NCI-H146 treated with DMSO at 0.1 percent for 48 hours (cell line): ENCODE data around the gene EEF1G.
A peak's percentile ranks its signal among the peaks of the same experiment; 100 is the strongest.
"Not testable (repeated sequence)": the region's sequence is repeated elsewhere in the genome, so short reads cannot be mapped to it uniquely, and the experiment has no call there.

Source experiments
- DNase-seq: peaks from one replicate; lab custom pipeline; 2025; ENCODE audit not compliant: unreplicated experiment; lab: John Stamatoyannopoulos, UW

EEF1G gene, protein sequence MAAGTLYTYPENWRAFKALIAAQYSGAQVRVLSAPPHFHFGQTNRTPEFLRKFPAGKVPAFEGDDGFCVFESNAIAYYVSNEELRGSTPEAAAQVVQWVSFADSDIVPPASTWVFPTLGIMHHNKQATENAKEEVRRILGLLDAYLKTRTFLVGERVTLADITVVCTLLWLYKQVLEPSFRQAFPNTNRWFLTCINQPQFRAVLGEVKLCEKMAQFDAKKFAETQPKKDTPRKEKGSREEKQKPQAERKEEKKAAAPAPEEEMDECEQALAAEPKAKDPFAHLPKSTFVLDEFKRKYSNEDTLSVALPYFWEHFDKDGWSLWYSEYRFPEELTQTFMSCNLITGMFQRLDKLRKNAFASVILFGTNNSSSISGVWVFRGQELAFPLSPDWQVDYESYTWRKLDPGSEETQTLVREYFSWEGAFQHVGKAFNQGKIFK

DNA sequence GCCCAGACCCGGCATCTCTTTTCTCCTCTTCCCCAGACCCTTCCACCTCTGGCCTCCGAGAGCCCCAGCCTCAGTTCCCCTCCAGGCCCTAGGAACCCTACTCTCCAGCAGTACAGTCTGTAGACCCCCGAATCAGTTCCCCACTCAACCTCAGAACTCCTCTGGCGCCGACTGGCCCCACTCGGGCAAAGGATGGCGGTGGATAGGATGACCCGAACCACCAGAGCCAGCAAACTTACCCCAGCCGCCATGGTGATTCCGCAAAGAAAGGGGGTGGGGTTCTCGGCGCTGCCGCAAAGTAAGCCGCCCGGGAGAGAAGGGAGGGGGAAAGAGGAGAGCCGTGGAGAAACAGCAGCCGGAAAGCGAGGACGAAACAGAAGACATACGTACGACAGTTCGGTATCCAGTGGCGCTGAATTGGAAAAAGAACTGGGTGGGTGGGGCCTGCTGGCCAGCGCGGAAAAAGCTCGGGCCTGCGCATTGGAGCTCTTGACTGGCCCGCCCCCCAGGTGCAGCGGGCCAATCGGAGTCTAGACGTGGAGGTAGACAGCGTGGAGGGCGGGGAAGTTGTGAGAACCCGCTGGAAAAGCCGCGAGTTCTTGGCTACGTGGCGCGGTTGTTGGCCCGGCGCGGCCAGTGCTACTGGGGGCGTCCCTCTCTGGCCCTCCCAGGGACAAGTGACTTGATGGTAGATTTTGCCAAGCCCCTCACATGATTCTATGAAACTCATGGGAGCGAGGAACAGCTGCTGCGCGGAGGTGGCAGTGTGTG, at the start of gene EEF1G:
EEF1G (minus strand) TSS at position 300 of the 771 bp plus-strand sequence; CDS start at position 251, 49 bp downstream.
- peak; percentile 99 for DNase-seq

DNA sequence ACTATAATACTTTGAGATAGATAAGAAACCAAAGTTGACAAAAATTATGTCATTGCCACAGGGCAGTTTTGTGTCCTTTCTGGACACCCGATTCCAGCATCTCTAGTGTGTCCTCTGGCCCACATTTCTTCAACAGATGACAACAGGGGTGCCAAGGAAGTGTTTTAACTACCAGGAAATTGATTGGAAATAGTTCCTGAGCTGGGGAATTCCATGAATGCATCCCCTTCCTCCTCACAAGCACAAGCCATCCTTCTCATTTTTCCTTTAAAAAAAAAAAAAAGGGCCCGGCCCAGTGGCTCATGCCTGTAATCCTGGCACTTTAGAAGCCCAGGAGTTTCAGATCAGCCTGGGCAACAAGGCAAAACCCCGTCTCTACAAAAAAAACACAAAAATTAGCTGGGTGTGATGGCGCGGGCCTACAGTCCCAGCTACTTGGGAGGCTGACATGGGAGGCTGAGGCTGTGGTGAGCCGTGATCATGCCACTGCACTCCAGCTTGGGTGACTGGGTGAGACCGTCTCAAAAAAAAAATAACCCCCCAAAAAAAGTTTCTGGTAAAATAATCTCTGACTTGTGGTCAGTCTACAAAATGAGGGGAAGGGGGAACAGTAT, 48.9 kb upstream of the EEF1G start:
- DNase-seq, result no peak

DNA sequence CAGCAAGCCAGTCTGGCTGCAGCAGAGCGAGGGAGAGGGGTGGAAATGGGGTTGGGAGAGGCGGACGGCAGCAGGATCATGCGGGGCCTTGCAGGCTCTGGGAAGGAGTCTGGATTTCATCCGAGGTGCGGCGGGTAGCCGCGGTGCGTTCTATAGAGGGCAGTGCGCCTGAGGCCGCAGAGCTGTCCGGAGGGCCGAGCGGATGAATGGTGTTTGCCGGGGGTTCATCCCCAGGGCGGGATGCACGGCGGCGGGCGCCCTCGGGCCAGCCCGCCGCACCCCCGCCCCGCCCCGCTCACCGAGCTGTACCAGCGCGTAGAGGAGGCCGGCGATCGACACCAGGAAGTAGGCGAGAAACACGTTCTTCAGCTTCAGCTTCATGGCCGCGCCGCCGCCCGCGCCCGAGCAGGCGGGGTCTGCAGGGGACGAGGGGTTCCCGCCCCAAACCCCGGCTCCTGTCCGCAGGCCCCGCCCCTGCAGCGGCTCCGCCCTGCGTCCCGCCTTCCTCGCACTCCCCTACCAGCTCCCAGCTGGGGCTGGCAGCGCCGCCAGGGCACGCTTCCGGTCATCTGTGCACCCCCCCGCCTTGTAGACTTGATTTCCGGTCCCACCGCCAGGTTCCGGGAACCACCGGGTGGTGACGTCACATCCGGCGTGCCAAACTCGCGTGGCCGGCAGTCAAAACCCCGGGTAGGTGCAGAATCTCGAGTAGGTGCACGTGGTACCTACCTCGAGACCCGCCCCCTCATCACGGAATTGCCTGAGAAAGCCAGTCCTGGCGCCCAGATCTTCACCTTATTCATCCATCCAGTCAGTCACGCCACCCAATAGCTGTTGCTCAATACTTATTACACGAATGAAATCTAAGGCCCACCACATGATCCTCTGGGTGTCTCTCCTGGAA, 48.1 kb upstream of the EEF1G start, which contains the start of gene B3GAT3:
B3GAT3 (minus strand) TSS at position 420 of the 904 bp plus-strand sequence; CDS start at position 381, 39 bp downstream.
- DNase-seq, result peak; percentile 94

DNA sequence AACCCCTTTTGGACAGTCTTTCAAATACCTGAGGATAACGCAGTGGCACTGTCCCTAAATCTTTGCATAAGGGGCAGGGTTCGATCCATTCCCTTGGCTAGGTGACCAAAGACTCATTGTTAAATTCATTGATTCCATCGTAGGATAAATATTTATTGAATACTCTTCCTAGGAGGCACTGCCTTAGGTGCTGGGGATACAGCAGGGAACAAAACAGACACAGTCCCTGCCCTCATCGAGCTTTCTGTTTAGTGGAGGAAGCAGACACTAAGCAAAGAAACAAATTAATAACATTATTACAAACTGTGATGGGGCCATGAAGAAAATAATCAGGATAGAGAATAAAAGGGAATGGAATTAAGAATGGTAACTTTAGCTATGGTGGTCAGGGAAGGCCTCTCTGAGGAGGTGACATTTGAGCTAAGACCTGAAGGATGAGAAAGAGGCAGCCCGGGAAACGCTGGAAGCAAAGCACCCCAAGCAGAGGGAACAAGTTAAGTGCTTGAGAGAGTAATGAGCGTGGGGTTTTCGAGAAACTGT, 47.4 kb upstream of the EEF1G start:
- DNase-seq, result no peak

DNA sequence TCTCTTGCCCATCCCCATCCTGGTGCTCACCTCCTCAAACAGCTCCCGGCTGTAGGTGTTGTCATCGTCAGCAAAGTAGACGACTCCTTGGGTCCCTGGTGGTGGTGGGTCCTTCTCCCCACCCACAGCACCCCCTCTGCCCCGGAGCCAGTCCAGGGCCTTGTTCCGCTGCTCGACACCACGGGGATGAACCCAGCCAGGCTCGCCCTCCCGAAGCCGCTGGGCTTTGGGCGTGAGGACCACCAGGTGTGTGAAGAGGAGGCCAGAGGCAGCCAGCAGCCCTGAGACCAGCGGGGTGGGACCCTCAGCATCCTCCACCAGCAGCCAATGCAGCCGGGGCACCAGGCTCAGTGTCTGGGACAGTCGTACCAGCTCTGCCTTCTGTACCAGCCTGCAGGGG, 43.3 kb upstream of the EEF1G start:
- DNase-seq, result not testable (repeated sequence)

DNA sequence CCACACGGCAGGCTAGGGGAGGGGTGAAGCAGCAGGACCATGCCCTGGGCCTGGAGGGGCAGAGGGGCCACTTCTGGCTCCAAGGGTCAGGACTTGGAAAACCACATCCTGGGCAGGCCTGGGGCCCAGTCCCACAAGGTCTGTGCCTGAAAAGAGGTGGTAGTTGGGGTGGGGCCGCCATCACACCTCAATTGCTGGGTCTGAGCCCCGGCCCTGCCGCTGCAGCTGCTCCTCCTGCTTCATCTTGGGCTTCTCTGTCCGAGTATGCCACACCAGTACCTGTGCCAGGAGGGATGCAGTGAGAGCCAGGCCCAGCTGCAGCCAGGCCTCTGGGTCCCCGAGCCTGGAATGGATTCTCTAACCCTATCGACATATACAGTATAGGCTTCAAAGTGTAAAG, 41.8 kb upstream of the EEF1G start:
- DNase-seq, result no peak

DNA sequence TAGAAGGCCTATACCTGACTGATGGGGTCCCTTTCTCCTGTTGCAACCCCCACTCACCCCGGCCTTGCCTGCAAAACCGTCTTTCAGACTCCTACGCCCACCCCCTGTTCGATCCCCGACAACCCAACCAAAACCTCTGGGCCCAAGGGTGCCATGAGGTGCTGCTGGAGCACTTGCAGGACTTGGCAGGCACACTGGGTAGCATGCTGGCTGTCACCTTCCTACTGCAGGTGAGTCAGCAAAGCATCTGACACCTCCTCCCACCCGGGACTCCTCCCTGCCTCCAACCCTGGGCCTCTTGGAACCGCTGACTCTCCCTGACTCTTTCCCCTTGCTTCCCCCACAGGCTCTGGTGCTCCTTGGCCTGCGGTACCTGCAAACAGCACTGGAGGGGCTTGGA, 40.6 kb upstream of the EEF1G start:
- no peak for DNase-seq

DNA sequence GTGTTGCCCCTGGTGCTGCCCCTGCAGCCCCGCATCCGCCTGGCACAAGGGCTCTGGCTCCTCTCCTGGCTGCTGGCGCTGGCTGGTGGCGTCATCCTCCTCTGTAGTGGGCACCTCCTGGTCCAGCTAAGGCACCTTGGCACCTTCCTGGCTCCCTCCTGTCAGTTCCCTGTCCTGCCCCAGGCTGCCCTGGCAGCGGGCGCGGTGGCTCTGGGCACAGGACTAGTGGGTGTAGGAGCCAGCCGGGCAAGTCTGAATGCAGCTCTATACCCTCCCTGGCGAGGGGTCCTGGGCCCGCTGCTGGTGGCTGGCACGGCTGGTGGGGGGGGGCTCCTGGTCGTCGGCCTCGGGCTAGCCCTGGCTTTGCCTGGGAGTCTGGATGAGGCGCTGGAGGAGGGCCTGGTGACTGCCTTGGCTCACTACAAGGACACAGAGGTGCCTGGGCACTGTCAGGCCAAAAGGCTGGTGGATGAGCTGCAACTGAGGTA, 39.6 kb upstream of the EEF1G start:
- no peak for DNase-seq

DNA sequence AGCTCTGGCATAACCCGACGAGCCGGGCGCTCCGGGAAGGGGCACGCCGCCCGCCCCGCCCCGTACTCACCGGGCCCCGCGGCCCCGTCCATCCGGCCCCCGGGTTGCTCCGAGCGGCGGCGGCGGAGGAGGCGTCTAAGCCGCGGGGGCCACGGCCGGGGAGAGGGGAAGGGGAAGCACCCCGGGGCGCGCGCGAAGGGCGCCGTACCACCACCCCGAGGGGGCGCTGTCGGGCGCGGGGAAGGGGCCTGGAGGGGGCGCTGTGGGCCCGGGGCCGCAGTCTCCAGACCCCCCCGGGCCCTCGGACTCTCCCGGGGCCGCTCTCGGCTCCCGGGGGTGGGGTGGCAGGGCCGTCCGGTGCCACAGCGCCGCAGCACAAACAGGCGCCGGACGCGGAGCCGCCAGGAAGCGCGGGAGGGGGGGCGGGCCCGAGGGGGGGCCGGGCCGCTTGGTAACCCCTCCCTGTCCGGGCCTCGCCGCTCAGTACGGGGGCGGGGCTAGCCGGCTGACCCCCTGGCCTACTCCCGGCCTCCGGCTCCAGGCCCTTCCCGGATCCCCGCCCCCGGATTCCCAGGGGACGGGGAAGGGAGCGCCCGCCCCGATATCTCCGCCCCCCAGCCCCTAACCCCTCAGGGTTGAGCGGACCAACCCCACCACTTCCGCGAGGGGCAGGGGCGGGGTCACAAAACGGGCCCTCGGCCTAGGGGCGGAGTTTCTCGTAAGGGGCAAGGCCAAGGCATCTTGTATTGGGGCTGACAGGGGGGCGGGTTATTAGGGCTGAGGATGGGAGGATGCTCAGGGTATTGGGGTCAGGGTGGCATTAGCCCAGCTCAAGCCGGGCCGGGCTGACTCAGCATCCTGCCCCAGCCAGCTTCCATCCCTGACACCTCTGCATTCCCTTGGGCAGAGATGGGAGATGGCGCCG, 38.9 kb upstream of the EEF1G start, which contains the start of the genes EML3 and ROM1:
EML3 (minus strand) TSS at position 410 of the 925 bp plus-strand sequence; CDS start at position 92, 318 bp downstream.
ROM1 (plus strand) TSS at position 892 of the 925 bp plus-strand sequence; CDS start at position 917, 25 bp downstream.
- DNase-seq, result peak; percentile 70

DNA sequence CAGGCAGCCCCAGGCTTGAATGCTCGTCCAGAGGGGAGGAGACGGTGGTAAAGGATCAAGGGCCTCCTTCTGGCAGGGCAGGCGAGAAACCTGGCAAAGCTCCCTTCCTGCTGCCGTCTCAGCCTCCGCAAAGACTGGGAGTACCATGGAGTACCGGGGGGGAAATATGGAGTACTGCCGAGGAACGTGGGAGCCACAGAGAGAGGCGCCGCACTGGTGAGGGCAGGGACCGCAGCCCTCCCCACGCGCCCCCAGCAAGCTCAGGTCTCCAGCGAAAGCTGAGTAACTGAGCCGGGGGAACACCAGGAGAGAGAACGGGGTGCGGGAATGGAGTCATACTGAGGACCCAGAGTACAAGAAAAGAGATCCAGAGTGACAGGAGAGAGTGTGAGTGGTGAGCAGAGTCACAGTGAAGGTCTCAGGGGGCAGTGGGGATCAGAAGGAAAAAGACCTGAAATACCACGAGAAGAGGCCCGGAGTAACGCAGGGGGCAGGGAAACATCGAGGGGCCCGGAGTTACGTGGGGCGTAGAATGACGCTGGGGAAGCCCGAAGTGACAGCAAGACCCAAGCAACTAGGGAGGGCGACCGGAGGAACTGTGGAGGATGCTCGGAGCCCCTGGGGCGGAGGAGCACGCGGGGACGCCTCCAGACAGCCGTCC, 38.1 kb upstream of the EEF1G start:
- DNase-seq, result peak; percentile 16

DNA sequence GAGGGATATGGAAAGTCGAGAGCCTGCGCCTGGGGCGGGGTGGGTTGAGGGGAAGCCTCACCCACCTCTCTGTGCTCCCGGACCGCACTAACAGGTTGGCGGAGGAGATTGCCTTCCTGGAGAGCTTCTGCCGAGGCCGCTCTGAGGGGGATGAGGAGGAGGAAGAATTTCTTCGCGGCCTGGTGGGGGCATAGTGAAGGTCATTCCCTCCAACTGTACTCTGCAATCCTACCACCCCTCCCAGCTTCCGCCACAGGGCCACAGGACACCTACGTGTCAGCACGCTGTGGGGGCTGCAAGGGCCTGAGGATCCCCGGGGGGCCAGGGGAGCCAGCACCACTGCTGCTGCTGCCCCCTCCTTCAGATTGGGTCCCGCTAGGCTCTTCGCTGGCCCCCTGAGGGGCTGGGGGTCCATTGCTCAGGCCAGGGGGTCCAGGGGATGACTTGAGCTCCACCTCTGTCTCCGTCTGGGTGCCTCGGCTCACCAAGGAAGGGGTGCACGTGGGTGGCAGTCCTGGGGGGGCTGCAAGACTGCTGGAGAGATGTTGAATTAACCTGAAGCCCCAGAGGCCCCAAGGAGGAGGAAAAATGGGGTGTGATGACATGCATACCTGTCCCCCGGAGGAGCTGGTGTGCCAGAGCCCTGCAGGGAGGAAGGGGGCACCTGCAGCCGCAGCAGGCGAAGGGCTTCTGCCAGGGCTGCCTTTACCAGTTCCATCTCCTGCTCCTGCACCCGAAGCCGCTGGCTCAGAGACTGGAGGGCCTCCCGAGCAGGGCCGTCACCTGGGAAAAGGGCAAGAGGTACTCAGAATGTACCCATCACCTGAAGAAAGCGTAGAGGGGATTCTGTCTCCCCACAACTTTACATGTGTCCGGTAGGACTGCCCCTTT, 37.4 kb upstream of the EEF1G start:
- DNase-seq, result no peak

DNA sequence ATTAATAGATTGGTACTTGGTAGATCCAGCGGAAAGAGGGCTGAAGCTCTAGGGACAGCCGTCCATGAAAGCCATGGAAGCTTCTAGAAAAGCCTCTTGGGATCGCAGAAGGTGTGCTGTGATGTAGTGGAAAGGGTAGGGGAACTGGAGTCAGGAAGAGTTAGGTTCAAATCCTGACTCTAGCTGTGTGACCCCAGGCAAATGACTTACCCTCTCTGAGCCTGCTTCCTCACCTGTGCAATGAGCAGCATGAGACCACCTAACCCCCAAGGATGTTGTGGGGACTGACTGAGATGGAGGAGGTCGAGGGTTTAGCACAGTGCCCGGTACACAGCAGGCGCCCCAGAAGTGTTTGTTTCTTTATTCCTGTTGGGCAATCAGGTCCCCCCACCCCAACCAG, 36.7 kb upstream of the EEF1G start:
- DNase-seq, result no peak

DNA sequence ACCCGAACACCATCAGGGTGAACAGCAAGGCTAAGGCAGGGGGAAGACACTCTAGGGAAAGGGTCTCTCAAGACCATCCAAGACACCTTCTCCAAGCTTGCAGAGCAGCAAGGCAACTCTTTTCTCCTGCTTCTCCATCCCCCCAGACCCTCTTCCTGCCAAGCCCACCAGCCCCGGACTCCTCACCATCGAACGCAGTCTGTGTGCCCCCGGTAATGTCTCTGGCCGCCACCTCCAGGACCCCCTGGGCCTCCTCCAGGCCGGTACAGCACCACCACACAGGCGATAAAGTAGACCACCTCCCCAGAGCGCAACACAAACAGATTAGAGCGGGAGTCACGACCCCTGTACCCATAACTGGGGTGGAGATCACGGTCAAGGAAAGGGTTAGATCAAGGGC, 35.1 kb upstream of the EEF1G start:
- DNase-seq, result no peak

DNA sequence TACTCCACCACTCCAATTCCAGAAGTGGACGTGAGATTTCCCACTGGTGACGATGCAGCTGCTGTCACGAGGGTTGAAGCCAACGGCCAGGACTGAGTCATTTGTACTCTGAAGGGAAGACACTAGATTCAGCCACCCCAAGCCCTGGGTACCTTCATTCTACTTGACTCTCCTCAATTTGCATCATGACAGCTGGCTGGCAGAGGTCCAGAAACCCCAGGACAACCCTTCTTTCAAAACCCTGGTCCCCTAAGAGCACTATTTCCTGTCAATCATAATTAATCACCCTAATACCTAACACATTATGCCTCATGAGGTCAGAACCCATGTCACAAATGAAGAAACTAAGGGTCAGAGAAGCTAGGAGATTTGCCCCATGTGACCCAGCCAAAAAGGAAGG, 34.0 kb upstream of the EEF1G start:
- DNase-seq, result no peak

DNA sequence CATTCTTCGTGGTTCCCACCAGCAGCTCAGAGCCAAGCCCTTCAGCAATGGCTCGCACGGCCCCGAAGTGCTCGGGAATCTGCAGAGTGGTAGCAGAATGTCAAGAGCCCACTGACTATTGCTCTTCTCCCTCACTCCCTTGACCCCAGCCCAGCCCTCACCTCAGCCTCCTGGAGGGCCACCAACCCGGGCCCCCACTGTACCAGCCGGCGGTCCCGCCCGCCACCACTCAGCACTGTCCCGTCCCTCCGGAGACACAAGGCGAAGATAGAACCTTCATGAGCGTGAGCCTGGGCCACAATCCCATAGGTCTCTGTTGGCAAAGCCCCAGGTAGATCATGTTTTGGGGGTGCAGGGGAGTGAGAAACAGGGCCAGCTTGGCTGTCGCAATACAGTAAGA, 32.2 kb upstream of the EEF1G start:
- DNase-seq, result no peak

DNA sequence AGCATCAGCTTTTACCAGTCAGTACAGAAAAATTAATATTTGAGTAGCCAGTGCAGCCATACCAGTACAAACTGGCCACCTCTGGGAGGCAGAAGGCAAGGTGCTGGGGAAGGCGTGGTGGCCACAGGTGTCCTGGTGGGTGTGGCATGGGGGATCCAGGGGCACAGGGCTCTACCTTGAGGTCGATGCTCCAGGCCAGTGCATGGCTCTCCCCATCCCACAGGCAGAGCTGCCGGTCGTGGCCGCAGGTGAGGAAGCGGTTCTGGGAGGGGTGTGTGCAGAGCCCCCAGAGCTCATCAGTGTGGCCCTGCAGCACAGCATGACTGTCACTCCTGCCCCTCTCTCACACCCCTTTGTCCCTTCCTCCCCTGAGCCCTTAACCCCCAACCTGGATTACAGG, 31.8 kb upstream of the EEF1G start:
- no peak for DNase-seq

DNA sequence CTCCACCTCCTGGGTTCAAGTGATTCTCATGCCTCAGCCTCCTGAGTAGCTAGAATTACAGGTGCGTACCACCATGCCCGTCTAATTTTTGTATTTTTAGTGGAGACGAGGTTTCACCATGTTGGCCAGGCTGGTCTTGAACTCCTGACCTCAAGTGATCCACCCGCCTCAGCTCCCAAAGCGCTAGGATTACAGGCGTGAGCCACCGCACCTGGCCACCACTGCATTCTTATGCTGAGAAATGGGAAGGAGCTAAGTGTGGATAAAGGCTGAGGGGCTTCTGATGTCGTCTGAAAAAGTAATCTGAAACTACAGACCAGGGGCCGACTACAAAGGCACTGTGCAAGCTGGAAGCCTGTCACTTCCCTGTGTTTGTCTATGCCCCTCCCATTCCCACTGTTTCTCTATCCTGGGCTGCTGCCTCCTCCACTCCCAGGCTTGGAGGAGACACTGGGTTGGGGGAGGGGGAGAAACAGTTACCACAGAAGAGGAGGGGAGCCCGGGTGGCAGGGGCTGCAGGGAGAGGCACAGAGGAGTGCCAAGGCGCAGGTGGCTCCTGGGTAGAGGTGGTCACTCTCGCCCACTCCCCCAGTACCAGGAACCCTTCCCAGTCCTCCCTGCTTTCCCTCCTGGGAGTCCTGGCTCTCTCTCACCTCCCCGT, 30.9 kb upstream of the EEF1G start:
- no peak for DNase-seq
